GM23338 (cell line): ENCODE results near the gene SLCO3A1. TPM values are rescaled to one million over a fixed set of nuclear protein-coding genes. Genes with fewer than 3 reads are reported as not detected.

Experiments
- ATAC-seq: fragments of 200-7000 bp; cut with Tn5 transposase; 3 replicates; pipeline ENCODE4 v1.9.1; 2020
- DNase-seq: peaks from one replicate; pipeline ENCODE4 v3.0.0-alpha.2; 2015; ENCODE audit warnings: low spot score
- H2AFZ ChIP-seq: fragments of 200-600 bp; sonication (generic); 2 replicates; pipeline ENCODE4 v1.8.0; 2016; ENCODE audit warnings: antibody characterized with exemption, mild to moderate bottlenecking, moderate library complexity
- H3F3A ChIP-seq: fragments of 200-600 bp; sonication (generic); replicated peaks from 2 replicates; pipeline ENCODE4 v1.8.0; 2017; ENCODE audit warnings: antibody characterized with exemption, mixed run types, low read depth
- H3K27ac ChIP-seq: fragments of 200-600 bp; sonication (generic); 2 replicates; pipeline ENCODE4 v1.6.1; 2016; ENCODE audit warnings: low read depth
- H3K27me3 ChIP-seq: fragments of 200-600 bp; sonication (generic); 2 replicates; pipeline ENCODE4 v1.8.0; 2016; ENCODE audit warnings: mild to moderate bottlenecking, mixed run types, moderate library complexity; ENCODE audit not compliant: insufficient read depth
- H3K36me3 ChIP-seq: fragments of 200-600 bp; sonication (generic); 2 replicates; pipeline ENCODE4 v1.8.0; 2016; ENCODE audit warnings: mild to moderate bottlenecking; ENCODE audit not compliant: insufficient read depth
- H3K4me1 ChIP-seq: fragments of 200-600 bp; sonication (generic); 2 replicates; pipeline ENCODE4 v1.8.0; 2016; ENCODE audit warnings: mild to moderate bottlenecking, moderate library complexity; ENCODE audit not compliant: insufficient read depth
- H3K4me2 ChIP-seq: fragments of 200-600 bp; sonication (generic); 2 replicates; pipeline ENCODE4 v1.7.1; 2017; ENCODE audit warnings: mixed run types
- H3K4me3 ChIP-seq: fragments of 200-600 bp; sonication (generic); 2 replicates; pipeline ENCODE4 v1.6.1; 2016; ENCODE audit warnings: mixed run types
- H3K79me2 ChIP-seq: fragments of 200-600 bp; sonication (generic); replicated peaks from 2 replicates; pipeline ENCODE4 v1.8.0; 2017; ENCODE audit warnings: mild to moderate bottlenecking; ENCODE audit not compliant: insufficient read depth
- H3K9me2 ChIP-seq: fragments of 200-600 bp; sonication (generic); 2 replicates; pipeline ENCODE4 v1.8.0; 2017; ENCODE audit not compliant: insufficient read depth
- H4K20me1 ChIP-seq: fragments of 200-600 bp; sonication (generic); replicated peaks from 2 replicates; pipeline ENCODE4 v1.8.0; 2017; ENCODE audit warnings: mild to moderate bottlenecking; ENCODE audit not compliant: insufficient read depth
- H3K27ac Mint-ChIP-seq: 2 replicates; pipeline ENCODE4 v1.8.0; 2020; ENCODE audit warnings: inconsistent platforms, mild to moderate bottlenecking, moderate library complexity, mixed read lengths
- H3K27me3 Mint-ChIP-seq: 3 replicates; pipeline ENCODE4 v1.8.0; 2022; ENCODE audit warnings: low read depth, mild to moderate bottlenecking, moderate library complexity, mixed read lengths, inconsistent platforms; ENCODE audit not compliant: insufficient read depth, poor library complexity
- H3K36me3 Mint-ChIP-seq: 3 replicates; pipeline ENCODE4 v1.8.0; 2021; ENCODE audit warnings: low read depth, mild to moderate bottlenecking, inconsistent platforms, moderate library complexity, mixed read lengths
- H3K4me1 Mint-ChIP-seq: 3 replicates; pipeline ENCODE4 v1.8.0; 2020; ENCODE audit warnings: mild to moderate bottlenecking, inconsistent platforms, mixed read lengths
- H3K4me3 Mint-ChIP-seq: 3 replicates; pipeline ENCODE4 v1.8.0; 2021; ENCODE audit warnings: moderate library complexity, mild to moderate bottlenecking, inconsistent platforms, mixed read lengths
- H3K9me3 Mint-ChIP-seq: 3 replicates; pipeline ENCODE4 v1.8.0; 2020; ENCODE audit warnings: moderate library complexity, mild to moderate bottlenecking, inconsistent platforms, mixed read lengths
- CREB1 ChIP-seq: fragments of 250-450 bp; sonication (Bioruptor Pico); IDR thresholded peaks from 2 replicates; pipeline ENCODE4 v1.5.0; 2020; ENCODE audit warnings: low read depth, mild to moderate bottlenecking, moderate library complexity
- CTCF ChIP-seq, 2 experiments: fragments of 200-600 bp in 1 of 2; sonication (generic) in 1 of 2; conservative IDR thresholded peaks; 2 replicates each; pipeline versions ENCODE4 v1.5.1 to v1.6.1; 2016 to 2017; ENCODE audit warnings: antibody characterized with exemption in 2 of 2, low read depth in 2 of 2, mild to moderate bottlenecking in 2 of 2, moderate library complexity in 1 of 2
- EZH2 ChIP-seq: fragments of 200-600 bp; sonication (generic); IDR thresholded peaks from one replicate; pipeline ENCODE4 v1.8.0; 2017; ENCODE audit warnings: antibody characterized with exemption, mild to moderate bottlenecking, low read depth; ENCODE audit not compliant: unreplicated experiment
- EZH2phosphoT487 ChIP-seq: fragments of 200-600 bp; sonication (generic); IDR thresholded peaks from one replicate; pipeline ENCODE4 v1.8.1; 2018; ENCODE audit warnings: antibody characterized with exemption; ENCODE audit not compliant: unreplicated experiment
- POLR2AphosphoS5 ChIP-seq: IDR thresholded peaks from 2 replicates; pipeline ENCODE4 v1.6.1; 2016; ENCODE audit warnings: antibody characterized with exemption, low read depth
- STAT1 ChIP-seq: IDR thresholded peaks from one replicate; pipeline ENCODE4 v1.6.1; 2016; ENCODE audit warnings: antibody characterized with exemption; ENCODE audit not compliant: unreplicated experiment
- ZNF114 ChIP-seq: fragments of 250-450 bp; sonication (Bioruptor Pico); IDR thresholded peaks from 2 replicates; pipeline ENCODE4 v1.5.0; 2020; ENCODE audit warnings: mild to moderate bottlenecking, moderate library complexity
- ZNF462 ChIP-seq: fragments of 250-450 bp; sonication (Bioruptor Pico); IDR thresholded peaks from 2 replicates; pipeline ENCODE4 v1.5.0; 2020; ENCODE audit warnings: mild to moderate bottlenecking, moderate library complexity
- polyA plus RNA-seq: library from polyadenylated mRNA; unstranded; fragments of >200 nt; fragmentation: Nextera tagmentation; extraction: Ambion mirVana; gene quantifications from 2 replicates; pipeline ENCODE4 v1.2.1, GENCODE V29; 2016
- total RNA-seq: library from RNA; depleted of rRNA; stranded (reverse); fragments of >200 nt; shearing (Covaris generic); gene quantifications from 2 replicates; pipeline ENCODE4 v1.2.3, GENCODE V29; 2014
- TF ChIP-seq, protein P1 (sequence below): IDR thresholded peaks from 2 replicates; pipeline ENCODE4 v1.6.1; 2016; ENCODE audit warnings: antibody characterized with exemption

Gene SLCO3A1
- total and polyA plus RNA-seq, 2 experiments from 2014 or later, result 7.3 to 9.4 TPM

DNA sequence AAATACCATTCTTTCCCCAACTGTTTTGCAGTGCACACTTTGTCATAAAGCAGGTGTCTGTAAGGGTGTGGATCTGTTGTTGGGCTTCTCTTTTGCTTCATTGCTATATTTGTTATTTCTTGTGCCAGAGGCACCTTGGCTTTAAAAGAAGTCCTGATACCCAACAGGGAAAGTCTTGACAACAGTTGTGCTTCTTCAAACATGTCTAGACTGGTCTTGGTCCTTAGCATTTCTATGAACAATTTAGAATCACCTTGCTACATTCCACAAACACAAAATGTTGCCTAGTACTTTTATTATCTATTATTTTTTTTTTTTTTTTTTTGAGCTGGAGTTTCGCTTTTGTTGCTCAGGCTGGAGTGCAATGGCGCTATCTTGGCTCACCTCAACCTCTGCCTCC is 233.7 kb downstream of the SLCO3A1 start (continued):
- TF ChIP-seq, protein P1, sequence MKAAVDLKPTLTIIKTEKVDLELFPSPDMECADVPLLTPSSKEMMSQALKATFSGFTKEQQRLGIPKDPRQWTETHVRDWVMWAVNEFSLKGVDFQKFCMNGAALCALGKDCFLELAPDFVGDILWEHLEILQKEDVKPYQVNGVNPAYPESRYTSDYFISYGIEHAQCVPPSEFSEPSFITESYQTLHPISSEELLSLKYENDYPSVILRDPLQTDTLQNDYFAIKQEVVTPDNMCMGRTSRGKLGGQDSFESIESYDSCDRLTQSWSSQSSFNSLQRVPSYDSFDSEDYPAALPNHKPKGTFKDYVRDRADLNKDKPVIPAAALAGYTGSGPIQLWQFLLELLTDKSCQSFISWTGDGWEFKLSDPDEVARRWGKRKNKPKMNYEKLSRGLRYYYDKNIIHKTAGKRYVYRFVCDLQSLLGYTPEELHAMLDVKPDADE, result no peak
- no peak for TF ChIP-seq ZNF114 (CRISPR knock-in tag)
- no peak for TF ChIP-seq POLR2AphosphoS5
- TF ChIP-seq EZH2, result no peak
- no peak for TF ChIP-seq CREB1 (CRISPR knock-in tag)

DNA sequence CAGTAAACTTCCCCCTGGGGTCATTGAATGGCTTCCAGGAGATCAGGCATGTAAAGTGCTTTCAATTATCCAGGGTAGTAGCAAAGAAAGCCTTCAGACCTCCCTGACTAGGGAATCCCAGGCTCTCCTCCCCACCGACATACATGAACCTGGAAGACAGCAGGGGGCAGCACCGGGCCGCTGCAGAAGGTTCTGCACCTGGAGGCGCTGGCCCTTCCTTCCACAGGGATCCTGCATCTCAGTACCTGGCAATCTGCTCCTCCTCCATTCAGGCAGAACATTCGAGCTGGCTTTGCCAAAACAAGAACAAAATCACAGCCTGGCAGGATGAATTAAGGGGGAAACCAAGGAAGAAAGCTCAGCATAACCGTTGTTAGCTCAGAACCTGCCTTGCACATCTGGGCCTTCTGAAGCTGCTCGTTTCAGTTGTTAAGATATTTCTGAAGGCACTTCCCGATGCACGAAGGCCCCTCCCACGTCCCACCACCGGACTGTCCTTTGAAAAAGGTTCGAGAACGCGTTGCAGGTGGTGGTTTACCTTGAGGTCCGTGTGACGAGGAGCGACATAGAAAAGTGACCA is 237.7 kb downstream of the SLCO3A1 start:
- no peaks in the 10 kb centered on the region for H3K27me3 ChIP-seq
- TF ChIP-seq ZNF462, result 0 out of 2 replicates have a peak, but pooled peaks have one; percentile 51
- no peak for TF ChIP-seq EZH2phosphoT487
- TF ChIP-seq EZH2, result no peak
- peak; percentile 87 to 96 for TF ChIP-seq CTCF (conservative IDR thresholded peaks at IDR 0.05; ENCODE audit: low read depth in 2 of 2)
- 0 out of 2 replicates have a peak, but pooled peaks have one; percentile 58 for TF ChIP-seq ZNF114 (CRISPR knock-in tag)
- TF ChIP-seq STAT1, result no peak
- Mint-ChIP-seq H3K27ac (no peak overlapping the region), H3K4me3 (no peak overlapping the region), H3K36me3 (no peaks in the 10 kb centered on the region), H3K27me3 (no peaks in the 10 kb centered on the region), H3K9me3 (no peaks in the 10 kb centered on the region), H3K4me1 (peaks cover 10% of the 10 kb centered on the region)
- H3K79me2 ChIP-seq, result no peaks in the 10 kb centered on the region
- H2AFZ ChIP-seq, result no peak overlapping the region
- H3K4me3 ChIP-seq, result no peak overlapping the region
- DNase-seq, result peak; percentile 94
- no peak overlapping the region for H3K27ac ChIP-seq
- H4K20me1 ChIP-seq, result no peaks in the 10 kb centered on the region
- H3K4me2 ChIP-seq, result no peak overlapping the region
- no peaks in the 10 kb centered on the region for H3F3A ChIP-seq
- no peaks in the 10 kb centered on the region for H3K36me3 ChIP-seq
- peak; percentile 98 for ATAC-seq
- H3K4me1 ChIP-seq, result no peaks in the 10 kb centered on the region; the same call in 1 of the 2 replicates
- H3K9me2 ChIP-seq, result no peaks in the 10 kb centered on the region
